Measurements from ENCODE around the gene ZBTB7A. TPM values are rescaled to one million over a fixed set of nuclear protein-coding genes. Genes with fewer than 3 reads are reported as not detected.

The ZBTB7A gene
- 2.0 TPM for total RNA-seq

DNA sequence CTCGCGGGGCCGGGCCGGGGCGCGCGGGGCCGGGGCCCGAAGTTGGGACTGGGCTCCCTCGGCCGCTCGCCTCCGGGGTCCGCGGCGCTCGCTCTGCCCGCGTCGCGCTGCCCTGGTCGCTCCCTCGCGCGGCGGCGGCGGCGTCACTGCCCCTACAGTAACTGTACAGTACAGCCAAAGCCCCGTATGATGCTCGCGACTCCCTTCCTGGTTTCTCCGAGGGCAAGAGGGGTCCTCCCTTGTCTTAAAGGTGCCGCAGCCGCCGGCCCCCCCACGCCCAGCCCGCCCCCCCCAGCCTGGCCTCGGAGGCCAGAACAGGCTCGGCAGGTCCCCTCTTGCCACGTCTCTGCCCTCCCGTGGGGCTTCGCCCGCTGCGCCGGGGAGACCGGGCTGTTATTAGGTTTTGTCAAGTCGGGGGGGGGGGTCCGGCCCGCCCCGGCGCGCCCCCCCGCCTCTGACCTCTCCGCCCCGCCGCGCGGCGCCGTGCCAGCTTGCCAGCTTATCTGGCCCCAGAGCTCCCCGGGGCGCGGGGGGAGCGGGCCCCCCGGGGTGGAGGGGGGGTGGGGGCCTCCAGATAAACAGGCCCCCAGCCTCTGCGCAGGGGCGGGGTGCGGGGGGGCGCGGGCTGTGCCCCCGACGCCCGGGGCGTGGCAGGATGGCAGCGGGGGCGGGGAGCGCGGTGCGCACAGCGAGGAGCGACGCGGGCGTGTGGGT, at the start of gene ZBTB7A:
Gene ZBTB7A (minus strand): TSS at position 218 of the 714 bp plus-strand sequence. CDS start 11,667 bp downstream, outside the sequence.
- DNase-seq = peak; percentile 69

- no peak for DNase-seq
These were observed 49.2 kb upstream of the ZBTB7A start for GRCh38 chr19:4115818-4116385.

DNA sequence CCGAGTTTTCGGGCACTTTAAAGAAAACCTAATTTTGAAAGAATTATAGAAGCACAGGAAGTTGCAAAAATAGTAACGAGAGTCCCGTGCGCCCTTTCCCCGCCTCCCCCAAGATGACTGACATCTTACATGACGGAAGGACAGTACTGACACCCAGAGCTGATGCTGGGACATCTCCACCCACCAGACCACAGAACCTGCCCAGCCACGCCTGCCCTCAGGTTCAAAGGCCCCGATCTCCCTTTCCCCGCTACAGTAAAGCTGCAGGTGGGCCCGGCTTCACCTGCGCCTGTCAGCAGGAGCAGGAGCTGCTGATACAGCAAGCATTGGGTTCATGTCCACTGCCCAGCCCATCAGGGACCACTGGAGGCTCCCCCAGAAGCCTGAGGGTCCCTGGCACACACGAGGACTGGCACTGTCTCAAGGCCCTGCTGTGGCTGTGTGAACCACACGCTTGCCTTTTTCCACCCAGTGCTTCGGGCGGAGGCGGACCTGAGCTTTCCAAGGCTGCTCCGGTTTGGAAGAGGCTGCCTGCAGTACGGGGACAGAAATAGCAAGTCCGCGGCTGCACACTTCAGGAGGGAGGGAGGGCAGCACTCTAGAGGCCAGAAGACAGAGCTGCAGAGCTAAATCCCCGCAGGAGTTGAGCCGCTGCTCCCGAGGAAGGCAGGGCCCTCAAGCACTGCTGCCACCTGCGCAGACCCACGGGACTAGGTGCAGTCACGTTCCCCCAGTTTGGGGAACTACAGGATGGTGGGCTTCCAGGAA, 48.5 kb upstream of the ZBTB7A start:
- peak; percentile 75 for DNase-seq

DNA sequence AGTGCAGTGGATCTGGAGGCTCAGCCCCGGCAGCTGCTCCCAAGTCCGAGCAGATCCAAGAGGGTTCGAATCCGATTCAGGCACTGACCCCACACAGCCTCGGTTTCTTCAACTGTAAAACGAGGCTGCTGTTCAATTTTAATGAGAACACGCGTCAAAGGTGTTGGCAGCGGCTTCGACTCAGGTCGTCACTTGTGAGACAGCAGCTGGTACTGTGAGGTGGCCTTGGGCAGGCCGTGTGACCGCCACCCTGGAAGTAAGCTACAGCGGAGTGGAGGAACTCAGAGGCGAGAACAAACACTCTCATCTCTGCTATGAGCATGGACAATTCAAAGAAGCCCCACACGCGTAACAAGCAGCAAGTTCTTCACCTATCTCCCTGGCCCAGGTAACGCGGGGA, 47.5 kb upstream of the ZBTB7A start:
- no peak for DNase-seq

DNA sequence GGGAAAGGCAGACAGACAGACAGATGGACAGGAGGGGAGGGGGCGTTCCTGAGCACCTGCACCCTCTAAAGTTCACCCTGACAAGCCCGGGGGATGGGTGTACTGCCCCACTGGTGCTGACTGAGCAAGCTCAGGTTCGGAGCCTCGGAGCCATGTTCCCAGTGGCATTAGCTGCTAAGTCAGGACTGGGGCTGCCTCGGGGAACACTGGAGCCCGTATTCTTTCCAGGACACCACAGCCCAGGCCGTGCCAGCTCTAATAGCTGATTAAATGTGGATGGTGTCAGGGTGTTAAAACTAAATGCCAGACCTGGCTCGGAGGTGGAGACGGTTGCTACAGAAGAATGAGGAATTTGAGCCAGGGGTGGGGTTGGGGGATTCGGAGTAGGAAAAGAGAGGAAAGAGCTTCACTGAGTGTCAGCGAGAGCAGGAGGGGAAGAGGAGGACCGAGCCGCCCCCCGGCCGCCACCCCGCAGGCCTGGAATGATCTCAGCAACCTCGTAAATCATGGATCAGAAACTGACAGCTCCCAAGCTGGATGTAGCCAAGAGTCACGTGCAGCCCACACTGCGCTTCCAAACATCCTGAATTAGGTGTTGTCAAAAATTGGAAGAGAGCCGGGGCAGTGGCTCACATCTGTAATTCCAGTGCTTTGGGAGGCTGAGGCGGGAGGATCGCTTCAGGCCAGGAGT, 46.8 kb upstream of the ZBTB7A start:
- no peak for DNase-seq

DNA sequence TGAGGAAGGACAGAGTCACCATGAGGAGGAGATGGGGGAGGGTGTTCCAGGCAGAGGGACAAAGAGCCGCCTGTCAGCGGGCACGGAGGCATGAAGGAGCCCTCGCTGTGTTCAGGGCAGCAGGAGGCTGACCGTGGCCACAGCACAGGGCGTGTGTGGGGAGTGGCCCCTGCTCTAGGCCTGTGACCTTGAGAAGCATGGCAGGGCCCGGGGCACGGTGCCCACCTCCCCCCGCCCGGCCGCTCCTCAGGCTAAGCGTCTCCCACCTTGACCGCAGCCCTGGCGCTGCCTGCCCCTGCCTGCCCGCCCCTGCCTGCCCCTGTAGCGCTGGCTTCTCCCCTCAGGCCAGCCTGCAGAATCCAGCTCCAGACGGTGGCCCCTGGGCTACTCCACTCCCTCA, 45.7 kb upstream of the ZBTB7A start:
- no peak for DNase-seq

- DNase-seq = no peak
These were observed 42.9 kb upstream of the ZBTB7A start for GRCh38 chr19:4109626-4109945.

GRCh38 chr19:4108767-4109625, 42.3 kb upstream of the ZBTB7A start:
- DNase-seq = no peak

- no peak for DNase-seq
These were observed 36.4 kb upstream of the ZBTB7A start for GRCh38 chr19:4103080-4103433.

- DNase-seq = no peak
These were observed 35.8 kb upstream of the ZBTB7A start for GRCh38 chr19:4102339-4103079.

- no peak for DNase-seq
These were observed 34.7 kb upstream of the ZBTB7A start for GRCh38 chr19:4101496-4101770.

GRCh38 chr19:4100647-4101495, 34.2 kb upstream of the ZBTB7A start:
- no peak for DNase-seq

DNA sequence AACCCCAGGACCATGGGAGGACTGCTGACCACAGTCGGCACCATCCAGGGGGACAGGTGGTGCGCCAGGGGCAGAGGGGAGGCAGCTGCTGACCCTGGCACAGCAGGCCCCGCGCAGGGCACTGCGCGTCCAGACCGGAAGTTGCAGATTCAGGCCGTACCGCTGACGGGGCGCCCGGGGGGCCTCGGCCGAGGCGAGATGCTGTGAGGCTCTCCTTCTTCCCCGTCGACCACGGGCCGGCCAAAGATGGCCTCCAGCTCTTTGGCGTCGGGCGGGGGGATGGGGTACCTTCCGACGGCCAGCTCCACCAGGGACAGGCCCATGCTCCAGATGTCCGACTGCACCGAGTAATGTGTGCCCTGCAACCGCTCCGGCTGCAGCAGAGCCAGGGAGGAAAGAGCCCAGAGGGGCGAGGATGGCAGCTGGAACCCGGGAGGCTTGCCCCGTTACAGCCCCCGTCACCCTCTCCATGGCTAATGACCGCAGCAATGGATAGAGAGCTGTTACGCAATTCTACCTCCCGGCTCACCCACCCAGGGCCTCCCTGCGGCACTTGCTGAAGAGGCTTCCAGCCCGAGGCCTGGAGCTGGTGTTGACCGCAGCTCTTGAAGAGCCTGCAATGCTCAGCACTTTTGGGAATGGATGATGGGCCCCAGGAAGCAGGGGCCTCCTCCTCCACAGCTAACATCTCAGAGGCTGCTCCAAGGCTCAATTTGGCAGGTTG, 32.5 kb upstream of the ZBTB7A start:
- DNase-seq = no peak

DNA sequence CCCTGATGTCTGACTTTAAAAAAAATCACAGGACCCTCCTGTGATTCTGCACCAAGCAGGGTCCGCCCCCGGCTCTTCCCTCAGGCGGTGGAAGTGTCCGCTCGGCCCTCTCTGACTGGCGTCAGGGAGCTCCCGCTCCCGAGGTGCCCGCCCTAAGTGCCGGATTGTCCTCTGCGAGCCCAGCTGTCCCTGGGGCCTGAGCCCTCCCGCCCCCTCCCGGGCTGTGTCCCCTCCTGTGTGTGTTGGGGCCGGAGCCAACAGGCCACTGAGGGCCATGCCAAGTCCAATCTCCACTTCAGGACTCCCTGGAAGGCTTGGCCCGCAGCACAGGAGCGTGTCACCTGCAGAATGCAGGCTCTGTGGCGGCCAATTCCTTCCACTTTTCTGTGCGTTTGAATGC, 31.8 kb upstream of the ZBTB7A start:
- no peak for DNase-seq

DNA sequence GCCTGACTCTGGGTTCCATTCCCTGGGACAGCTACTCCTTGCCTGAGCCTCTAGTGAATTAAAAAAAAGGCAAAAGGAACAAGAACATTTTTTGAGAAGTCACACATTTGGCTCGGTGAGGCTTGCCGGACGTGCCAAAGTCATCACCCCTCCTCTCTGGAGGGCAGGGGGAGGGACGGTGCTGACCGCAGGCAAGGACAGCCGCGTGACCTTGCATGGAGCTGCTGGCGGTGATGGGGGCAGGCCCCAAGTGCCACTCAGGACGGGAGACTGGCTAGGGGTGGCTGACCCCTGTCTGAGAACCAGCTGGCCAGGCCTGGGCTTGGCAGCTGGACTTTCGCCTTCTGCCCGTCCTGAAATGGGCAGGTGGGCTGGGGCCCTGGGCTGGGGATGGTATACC, 30.8 kb upstream of the ZBTB7A start:
- no peak for DNase-seq

- DNase-seq = no peak
These were observed 29.6 kb upstream of the ZBTB7A start for GRCh38 chr19:4096049-4096892.

DNA sequence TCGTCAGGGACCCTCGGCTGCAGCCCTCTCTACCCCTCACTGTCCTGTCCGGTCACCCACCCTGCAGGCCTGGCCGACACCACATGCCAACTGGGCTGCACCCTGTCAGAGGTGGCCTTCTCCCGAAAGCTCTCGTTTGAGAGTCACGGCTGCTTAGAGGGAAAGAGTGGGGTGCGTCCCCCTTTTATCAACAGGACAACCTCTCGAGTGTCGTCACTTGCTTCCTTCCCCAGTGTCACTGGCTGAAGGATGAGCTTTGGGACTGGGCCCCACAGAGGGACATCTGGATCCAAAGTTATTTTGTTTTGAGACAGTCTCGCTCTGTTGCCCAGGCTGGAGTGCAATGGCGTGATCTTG, 28.8 kb upstream of the ZBTB7A start:
- no peak for DNase-seq

GRCh38 chr19:4094761-4095487, 28.2 kb upstream of the ZBTB7A start:
- DNase-seq = no peak

GRCh38 chr19:4094291-4094690, 27.6 kb upstream of the ZBTB7A start:
- DNase-seq = no peak
